Loucy (cell line): ENCODE data around the gene TOX3.

Experiments used
- H2AFZ ChIP-seq: fragments of 200-600 bp; sonication (generic); 2 replicates; pipeline ENCODE4 v1.6.0; 2016; ENCODE audit warnings: antibody characterized with exemption, mild to moderate bottlenecking, low read length, moderate library complexity
- H3F3A ChIP-seq: fragments of 200-600 bp; 2 replicates; pipeline ENCODE4 v1.6.0; 2016; ENCODE audit warnings: antibody characterized with exemption, low read depth, mild to moderate bottlenecking
- H3K27me3 ChIP-seq: fragments of 200-600 bp; sonication (generic); 2 replicates; pipeline ENCODE4 v1.6.1; 2014; ENCODE audit warnings: low read length, mild to moderate bottlenecking; ENCODE audit not compliant: insufficient read depth, poor library complexity, severe bottlenecking
- H3K36me3 ChIP-seq: fragments of 200-600 bp; sonication (generic); 2 replicates; pipeline ENCODE4 v1.6.1; 2016; ENCODE audit warnings: low read length; ENCODE audit not compliant: insufficient read depth
- H3K4me1 ChIP-seq: fragments of 200-600 bp; sonication (generic); 2 replicates; pipeline ENCODE4 v1.5.1; 2014; ENCODE audit warnings: low read length, mild to moderate bottlenecking; ENCODE audit not compliant: insufficient read depth, poor library complexity, severe bottlenecking
- H3K4me2 ChIP-seq: fragments of 200-600 bp; sonication (generic); 2 replicates; pipeline ENCODE4 v1.6.0; 2014; ENCODE audit warnings: antibody characterized with exemption, low read length, low read depth, mild to moderate bottlenecking; ENCODE audit not compliant: poor library complexity, severe bottlenecking
- H3K4me3 ChIP-seq: fragments of 200-600 bp; sonication (generic); 2 replicates; pipeline ENCODE4 v1.5.1; 2014; ENCODE audit warnings: low read length, mild to moderate bottlenecking, mixed read lengths; ENCODE audit not compliant: poor library complexity, severe bottlenecking
- H3K79me2 ChIP-seq: fragments of 200-600 bp; sonication (generic); 2 replicates; pipeline ENCODE4 v1.6.1; 2014; ENCODE audit warnings: low read length; ENCODE audit not compliant: insufficient read depth
- H3K9ac ChIP-seq: fragments of 200-600 bp; sonication (generic); 2 replicates; pipeline ENCODE4 v1.6.0; 2014; ENCODE audit warnings: mild to moderate bottlenecking, low read depth, low read length, moderate library complexity; ENCODE audit not compliant: poor library complexity, severe bottlenecking
- H3K9me2 ChIP-seq: fragments of 200-600 bp; sonication (generic); replicated peaks from 2 replicates; pipeline ENCODE4 v1.6.1; 2016; ENCODE audit warnings: low read depth, low read length, mixed read lengths
- H3K9me3 ChIP-seq: fragments of 200-600 bp; sonication (generic); 2 replicates; pipeline ENCODE4 v1.6.1; 2014; ENCODE audit warnings: mild to moderate bottlenecking, antibody characterized with exemption, low read length, low read depth; ENCODE audit not compliant: insufficient read depth
- H4K20me1 ChIP-seq: fragments of 200-600 bp; sonication (generic); 2 replicates; pipeline ENCODE4 v1.6.0; 2014; ENCODE audit warnings: antibody characterized with exemption, low read length, mild to moderate bottlenecking; ENCODE audit not compliant: insufficient read depth, poor library complexity, severe bottlenecking
- CTCF ChIP-seq: fragments of 200-600 bp; sonication (generic); conservative IDR thresholded peaks from 2 replicates; pipeline ENCODE4 v1.5.1; 2014; ENCODE audit warnings: mild to moderate bottlenecking, antibody characterized with exemption, low read length
- EZH2phosphoT487 ChIP-seq: fragments of 200-600 bp; IDR thresholded peaks from 2 replicates; pipeline ENCODE4 v1.6.1; 2018; ENCODE audit warnings: antibody characterized with exemption, mild to moderate bottlenecking, moderate library complexity, borderline replicate concordance

The TOX3 gene

GRCh38 chr16:52488837-52489289, 58.1 kb downstream of the TOX3 start:
- Histone ChIP-seq H3K27me3 (no peaks in the 10 kb centered on the region), H3K4me1 (no peaks in the 10 kb centered on the region), H3K4me3 (no peak overlapping the region), H3K4me2 (no peak overlapping the region), H4K20me1 (no peaks in the 10 kb centered on the region), H3K9me2 (no peaks in the 10 kb centered on the region), H3K79me2 (no peaks in the 10 kb centered on the region), H3K9me3 (no peaks in the 10 kb centered on the region), H3F3A (no peaks in the 10 kb centered on the region), H2AFZ (no peak overlapping the region), H3K9ac (no peak overlapping the region), H3K36me3 (no peaks in the 10 kb centered on the region)
- TF ChIP-seq CTCF: no peak
- no peak for TF ChIP-seq EZH2phosphoT487

GRCh38 chr16:52487849-52488457, 59.0 kb downstream of the TOX3 start:
- no peaks in the 10 kb centered on the region for H3K9me3 ChIP-seq
- H3K4me2 ChIP-seq: no peak overlapping the region
- H3K36me3 ChIP-seq: no peaks in the 10 kb centered on the region
- no peak overlapping the region for H3K4me3 ChIP-seq
- no peaks in the 10 kb centered on the region for H3K4me1 ChIP-seq
- H3K27me3 ChIP-seq: no peaks in the 10 kb centered on the region
- no peaks in the 10 kb centered on the region for H3K79me2 ChIP-seq
- TF ChIP-seq CTCF (no peak), EZH2phosphoT487 (no peak)
- no peaks in the 10 kb centered on the region for H3K9me2 ChIP-seq
- no peak overlapping the region for H2AFZ ChIP-seq
- H3K9ac ChIP-seq: no peak overlapping the region
- no peaks in the 10 kb centered on the region for H3F3A ChIP-seq
- no peaks in the 10 kb centered on the region for H4K20me1 ChIP-seq

GRCh38 chr16:52480237-52480636, 66.7 kb downstream of the TOX3 start:
- TF ChIP-seq CTCF (no peak), EZH2phosphoT487 (no peak)
- Histone ChIP-seq H3K27me3 (no peaks in the 10 kb centered on the region), H3K36me3 (no peaks in the 10 kb centered on the region), H3F3A (no peaks in the 10 kb centered on the region), H3K9ac (no peak overlapping the region), H3K9me2 (no peaks in the 10 kb centered on the region), H3K79me2 (no peaks in the 10 kb centered on the region), H3K4me3 (no peak overlapping the region), H3K4me1 (no peaks in the 10 kb centered on the region), H2AFZ (no peak overlapping the region), H3K9me3 (no peaks in the 10 kb centered on the region), H3K4me2 (no peak overlapping the region), H4K20me1 (no peaks in the 10 kb centered on the region)
